H9 (cell line): ENCODE data around the gene TCIRG1. TPM values are rescaled to one million over a fixed set of nuclear protein-coding genes. Genes with fewer than 3 reads are reported as not detected.
"Not testable (repeated sequence)": the region's sequence is repeated elsewhere in the genome, so short reads cannot be mapped to it uniquely, and the experiment has no call there.

Experiments
- DNase-seq: peaks from one replicate; pipeline ENCODE4 v3.0.0-alpha.2; 2017
- H2AFZ ChIP-seq: one replicate; pipeline ENCODE4 v1.6.1; 2013; ENCODE audit warnings: mild to moderate bottlenecking, low read length, control low read depth, moderate library complexity
- H2AK5ac ChIP-seq: 2 replicates; pipeline ENCODE4 v1.6.1; 2013; ENCODE audit warnings: low read length, control low read depth, mixed read lengths; ENCODE audit not compliant: insufficient read length
- H2BK120ac ChIP-seq: one replicate; pipeline ENCODE4 v1.6.1; 2013; ENCODE audit warnings: low read depth, mild to moderate bottlenecking, low read length, control low read depth, inconsistent platforms; ENCODE audit not compliant: poor library complexity, severe bottlenecking
- H2BK12ac ChIP-seq: 2 replicates; pipeline ENCODE4 v1.6.1; 2013; ENCODE audit warnings: low read length, control low read depth, mixed read lengths, low read depth; ENCODE audit not compliant: insufficient read length
- H2BK15ac ChIP-seq: 2 replicates; pipeline ENCODE4 v1.6.1; 2013; ENCODE audit warnings: low read depth, low read length, control low read depth
- H2BK20ac ChIP-seq: one replicate; pipeline ENCODE4 v1.6.1; 2013; ENCODE audit warnings: low read depth, mild to moderate bottlenecking, low read length, control low read depth, inconsistent platforms; ENCODE audit not compliant: poor library complexity, severe bottlenecking
- H2BK5ac ChIP-seq: 2 replicates; pipeline ENCODE4 v1.6.1; 2013; ENCODE audit warnings: low read length, control low read depth, mixed read lengths; ENCODE audit not compliant: insufficient read length
- H3K14ac ChIP-seq: 2 replicates; pipeline ENCODE4 v1.6.1; 2013; ENCODE audit warnings: low read length, control low read depth; ENCODE audit not compliant: insufficient read depth
- H3K18ac ChIP-seq: 2 replicates; pipeline ENCODE4 v1.6.1; 2013; ENCODE audit warnings: low read depth, mild to moderate bottlenecking, mixed read lengths, low read length, control low read depth; ENCODE audit not compliant: insufficient read length
- H3K23ac ChIP-seq: 2 replicates; pipeline ENCODE4 v1.6.1; 2013; ENCODE audit warnings: low read length, control low read depth, mixed read lengths, low read depth; ENCODE audit not compliant: insufficient read length
- H3K23me2 ChIP-seq: 2 replicates; pipeline ENCODE4 v1.6.1; 2013; ENCODE audit warnings: low read depth, mild to moderate bottlenecking, mixed read lengths, low read length, control low read depth; ENCODE audit not compliant: insufficient read length, poor library complexity, severe bottlenecking
- H3K27ac ChIP-seq: 2 replicates; pipeline ENCODE4 v1.5.1; 2013; ENCODE audit warnings: low read length, control low read depth, mixed read lengths, low read depth; ENCODE audit not compliant: insufficient read length
- H3K27me3 ChIP-seq: 2 replicates; pipeline ENCODE4 v1.6.1; 2013; ENCODE audit warnings: low read length, control low read depth, inconsistent platforms; ENCODE audit not compliant: insufficient read depth
- H3K4ac ChIP-seq: 2 replicates; pipeline ENCODE4 v1.6.1; 2013; ENCODE audit warnings: low read depth, mild to moderate bottlenecking, control low read depth, inconsistent platforms, low read length, moderate library complexity
- H3K4me1 ChIP-seq: 2 replicates; pipeline ENCODE4 v1.6.1; 2013; ENCODE audit warnings: low read length, control low read depth, inconsistent platforms; ENCODE audit not compliant: insufficient read depth
- H3K4me2 ChIP-seq: 2 replicates; pipeline ENCODE4 v1.6.1; 2013; ENCODE audit warnings: low read length, control low read depth, mixed read lengths; ENCODE audit not compliant: insufficient read length, insufficient read depth
- H3K56ac ChIP-seq: 2 replicates; pipeline ENCODE4 v1.6.1; 2013; ENCODE audit warnings: low read depth, mild to moderate bottlenecking, mixed read lengths, low read length, control low read depth; ENCODE audit not compliant: insufficient read length
- H3K79me1 ChIP-seq: 2 replicates; pipeline ENCODE4 v1.6.1; 2013; ENCODE audit warnings: low read depth, mild to moderate bottlenecking, moderate library complexity, low read length, control low read depth, inconsistent platforms; ENCODE audit not compliant: insufficient read depth, poor library complexity, severe bottlenecking
- H3K79me2 ChIP-seq: 2 replicates; pipeline ENCODE4 v1.6.1; 2013; ENCODE audit warnings: low read length, control low read depth, inconsistent platforms; ENCODE audit not compliant: insufficient read depth
- H3K9ac ChIP-seq: 2 replicates; pipeline ENCODE4 v1.6.1; 2013; ENCODE audit warnings: low read length, control low read depth, mixed read lengths; ENCODE audit not compliant: insufficient read length; ENCODE audit errors: extremely low read depth
- H3K9me3 ChIP-seq: one replicate; pipeline ENCODE4 v1.6.1; 2013; ENCODE audit warnings: low read depth, low read length, inconsistent platforms; ENCODE audit not compliant: control insufficient read depth
- H3T11ph ChIP-seq: one replicate; pipeline ENCODE4 v1.6.1; 2013; ENCODE audit warnings: mild to moderate bottlenecking, low read length, control low read depth, inconsistent platforms
- H4K20me1 ChIP-seq: one replicate; pipeline ENCODE4 v1.6.1; 2013; ENCODE audit not compliant: control insufficient read depth, insufficient read length, insufficient read depth
- H4K5ac ChIP-seq: 2 replicates; pipeline ENCODE4 v1.6.1; 2013; ENCODE audit warnings: low read depth, mild to moderate bottlenecking, mixed read lengths, low read length, control low read depth; ENCODE audit not compliant: insufficient read length
- H4K8ac ChIP-seq: replicated peaks from 2 replicates; pipeline ENCODE4 v1.6.1; 2013; ENCODE audit warnings: low read length, control low read depth, mixed read lengths, low read depth; ENCODE audit not compliant: insufficient read length
- H4K91ac ChIP-seq: 2 replicates; pipeline ENCODE4 v1.6.1; 2013; ENCODE audit warnings: low read depth, mild to moderate bottlenecking, moderate library complexity, mixed read lengths, low read length, control low read depth; ENCODE audit not compliant: insufficient read length
- H3K27ac Mint-ChIP-seq, 3 experiments: 2 replicates in 2 of 3; 3 replicates in 1 of 3; pipeline ENCODE4 v1.8.0; 2020 to 2021; ENCODE audit warnings: mixed read lengths in 3 of 3, mild to moderate bottlenecking in 1 of 3, moderate library complexity in 1 of 3
- H3K27me3 Mint-ChIP-seq: 2 replicates; pipeline ENCODE4 v1.8.0; 2021; ENCODE audit warnings: low read depth, mild to moderate bottlenecking, moderate library complexity, mixed read lengths
- H3K36me3 Mint-ChIP-seq, 3 experiments: 2 replicates in 2 of 3; 3 replicates in 1 of 3; pipeline ENCODE4 v1.8.0; 2020 to 2021; ENCODE audit warnings: low read depth in 3 of 3, mixed read lengths in 3 of 3; ENCODE audit not compliant: insufficient read depth in 1 of 3
- H3K4me1 Mint-ChIP-seq, 2 experiments: 2 replicates each; pipeline ENCODE4 v1.8.0; 2020; ENCODE audit warnings: mixed read lengths in 2 of 2
- H3K4me3 Mint-ChIP-seq, 2 experiments: 2 replicates in 1 of 2; 3 replicates in 1 of 2; pipeline ENCODE4 v1.8.0; 2020 to 2021; ENCODE audit warnings: mild to moderate bottlenecking in 2 of 2, mixed read lengths in 2 of 2, moderate library complexity in 1 of 2
- H3K9me3 Mint-ChIP-seq, 2 experiments: 2 replicates in 1 of 2; 3 replicates in 1 of 2; pipeline ENCODE4 v1.8.0; 2020; ENCODE audit warnings: mild to moderate bottlenecking in 2 of 2, mixed read lengths in 2 of 2, moderate library complexity in 1 of 2
- CTCF ChIP-seq: fragments of 200-600 bp; sonication (generic); conservative IDR thresholded peaks from 3 replicates; pipeline ENCODE4 v1.8.0; 2021; ENCODE audit warnings: antibody characterized with exemption, mild to moderate bottlenecking
- WGBS: extraction: QIAGEN DNeasy Blood & Tissue Kit; methylation state at CpG from one replicate; pipeline ENCODE4 v1.1.7; 2013; ENCODE audit warnings: missing lambda C conversion rate, low lambda C conversion rate, mixed read lengths; ENCODE audit not compliant: insufficient read length; ENCODE audit errors: extremely low coverage; 5-methylcytosine and 5-hydroxymethylcytosine counted together
- long read RNA-seq: library from polyadenylated mRNA; unstranded; transcript quantifications from one replicate; pipeline ENCODE4 v2.0.0, GENCODE V29; 2020
- total RNA-seq: library from RNA; stranded (reverse); gene quantifications from 2 replicates; pipeline ENCODE4 v1.2.1, GENCODE V29; 2021

The TCIRG1 gene
- 24.4 and 27.1 TPM in 2 replicates for total RNA-seq
- long read RNA-seq, transcript TCIRG1-201 (20 exons, 2,677 nt) = major isoform, 49 of 127 reads
- long read RNA-seq, partial matches to known transcripts = 3 of 127 reads
- long read RNA-seq, other reads (novel, unspliced or antisense) = 71 of 127 reads

- no peak within 1 kb of the TSS for H3K18ac ChIP-seq
- H2AK5ac ChIP-seq = no peak within 1 kb of the TSS
- no peaks in the 10 kb centered on the region for H3K27me3 ChIP-seq
- peaks cover 7 to 9% of the 10 kb centered on the region in 2 experiments for H3K4me1 Mint-ChIP-seq
- H3K79me2 ChIP-seq = no peaks in the 10 kb centered on the region
- H2BK120ac ChIP-seq = no peak within 1 kb of the TSS
- no peaks in the 10 kb centered on the region for H4K20me1 ChIP-seq
- peak within 1 kb of the TSS; percentile 49 to 66; a peak in 4 of 5 replicates for H3K4me3 Mint-ChIP-seq
- no peak within 1 kb of the TSS for H3T11ph ChIP-seq
- no peak within 1 kb of the TSS for H2BK15ac ChIP-seq
- no peaks in the 10 kb centered on the region; the same call in 1 of the 2 replicates for H3K4me1 ChIP-seq
- H4K91ac ChIP-seq = no peak within 1 kb of the TSS
- H3K27me3 Mint-ChIP-seq = no peaks in the 10 kb centered on the region
- TF ChIP-seq CTCF = no peak
- H3K4ac ChIP-seq = no peak within 1 kb of the TSS
- H3K9ac ChIP-seq = no peak within 1 kb of the TSS
- H3K27ac ChIP-seq = no peak within 1 kb of the TSS
- peak within 1 kb of the TSS; percentile 39 to 92 (median 72); a peak in 2 of 7 replicates for H3K27ac Mint-ChIP-seq
- peaks cover 4 to 17% (median 7%) of the 10 kb centered on the region in 3 experiments; a peak in 5 of 7 replicates for H3K36me3 Mint-ChIP-seq
- H2BK20ac ChIP-seq = no peak within 1 kb of the TSS
- no peak within 1 kb of the TSS for H3K14ac ChIP-seq
- no peak within 1 kb of the TSS for H3K56ac ChIP-seq
- DNase-seq = peak; percentile 90
- no peaks in the 10 kb centered on the region for H3K9me3 Mint-ChIP-seq
- H2BK12ac ChIP-seq = no peak within 1 kb of the TSS
- H4K8ac ChIP-seq = no peak within 1 kb of the TSS
- WGBS = no CpG with 5 or more reads among the region's 51 CpGs
- no peaks in the 10 kb centered on the region for H3K23me2 ChIP-seq
- no peaks in the 10 kb centered on the region for H3K79me1 ChIP-seq
- no peak within 1 kb of the TSS for H2BK5ac ChIP-seq
- no peak within 1 kb of the TSS for H3K23ac ChIP-seq
- H3K4me2 ChIP-seq = peak within 1 kb of the TSS; percentile 12
- no peak within 1 kb of the TSS for H2AFZ ChIP-seq
- no peak within 1 kb of the TSS for H4K5ac ChIP-seq
- no peaks in the 10 kb centered on the region for H3K9me3 ChIP-seq
These were observed at the start of gene TCIRG1 for GRCh38 chr11:68038718-68039525. TSS of gene TCIRG1 (plus strand) at chr11:68039025. CDS start at chr11:68041272, 2,247 bp downstream.

- peak; percentile 83 for DNase-seq
- H2BK20ac ChIP-seq, H3K23me2 ChIP-seq, H3K18ac ChIP-seq, H4K5ac ChIP-seq, H4K91ac ChIP-seq, H2BK12ac ChIP-seq, H2BK120ac ChIP-seq, H2BK5ac ChIP-seq, H3K79me1 ChIP-seq, H2BK15ac ChIP-seq, H3K4me1 ChIP-seq, H3K9ac ChIP-seq, H3K4me1 Mint-ChIP-seq, H3K4ac ChIP-seq, H2AK5ac ChIP-seq, H2AFZ ChIP-seq, H4K20me1 ChIP-seq, H3K9me3 Mint-ChIP-seq, H3K27me3 ChIP-seq, H3K36me3 Mint-ChIP-seq, H3K79me2 ChIP-seq, H3K23ac ChIP-seq, H3K27ac ChIP-seq, H3K56ac ChIP-seq, H3K9me3 ChIP-seq, H3K14ac ChIP-seq, H4K8ac ChIP-seq, H3T11ph ChIP-seq: not testable (repeated sequence)
- no CpG with 5 or more reads among the region's 58 CpGs for WGBS
- H3K4me3 Mint-ChIP-seq = peak overlapping the region; percentile 63 to 80
- peak overlapping the region in 1 of 3 experiments; percentile 70; a peak in 1 of 7 replicates for H3K27ac Mint-ChIP-seq
- H3K4me2 ChIP-seq = peak overlapping the region; percentile 27
- peaks cover 13% of the 10 kb centered on the region for H3K27me3 Mint-ChIP-seq
These were observed 48.1 kb upstream of the TCIRG1 start for GRCh38 chr11:67990546-67991346.
